ENCODE results near the gene MAFB.

DNA sequence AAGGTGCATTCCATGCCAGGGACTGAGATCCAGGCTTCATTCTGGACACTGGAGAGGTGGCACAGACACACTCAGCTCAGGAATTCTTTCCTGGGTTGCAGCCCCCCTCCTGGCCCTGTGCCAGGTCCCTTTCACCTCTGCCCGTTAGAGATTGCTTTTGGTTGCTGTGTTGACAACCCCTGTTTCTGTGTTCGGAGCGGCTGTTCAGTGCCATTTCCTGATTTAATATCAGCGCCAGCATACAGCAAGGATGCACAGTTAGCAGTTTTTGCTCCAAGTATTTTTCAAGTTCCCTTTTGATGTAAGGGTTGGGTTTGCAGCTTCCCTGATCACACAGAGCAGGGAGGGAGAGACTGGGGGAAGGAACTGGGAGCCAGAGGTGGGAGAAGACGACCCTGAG lies 8.5 kb upstream of the MAFB start:
- TF ChIP-seq ZNF644 (tag; IDR thresholded peaks at IDR 0.05; ENCODE audit: low read depth) = no peak
- TF ChIP-seq, protein P1, sequence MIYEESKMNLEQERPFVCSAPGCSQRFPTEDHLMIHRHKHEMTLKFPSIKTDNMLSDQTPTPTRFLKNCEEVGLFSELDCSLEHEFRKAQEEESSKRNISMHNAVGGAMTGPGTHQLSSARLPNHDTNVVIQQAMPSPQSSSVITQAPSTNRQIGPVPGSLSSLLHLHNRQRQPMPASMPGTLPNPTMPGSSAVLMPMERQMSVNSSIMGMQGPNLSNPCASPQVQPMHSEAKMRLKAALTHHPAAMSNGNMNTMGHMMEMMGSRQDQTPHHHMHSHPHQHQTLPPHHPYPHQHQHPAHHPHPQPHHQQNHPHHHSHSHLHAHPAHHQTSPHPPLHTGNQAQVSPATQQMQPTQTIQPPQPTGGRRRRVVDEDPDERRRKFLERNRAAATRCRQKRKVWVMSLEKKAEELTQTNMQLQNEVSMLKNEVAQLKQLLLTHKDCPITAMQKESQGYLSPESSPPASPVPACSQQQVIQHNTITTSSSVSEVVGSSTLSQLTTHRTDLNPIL (CRISPR knock-in tag; IDR thresholded peaks at IDR 0.05) = no peak
- TF ChIP-seq PRDM10 (IDR thresholded peaks at IDR 0.05; ENCODE audit: partially characterized antibody) = no peak
- TF ChIP-seq POLR2AphosphoS5 (IDR thresholded peaks at IDR 0.05; ENCODE audit: control insufficient read depth, insufficient read depth, low read depth, low read length) = no peak
- TF ChIP-seq EZH2 (IDR thresholded peaks at IDR 0.05; ENCODE audit: borderline replicate concordance, low read depth, low read length) = no peak
- TF ChIP-seq ZNF324 (CRISPR knock-in tag; IDR thresholded peaks at IDR 0.05) = no peak
- TF ChIP-seq POLR2A (conservative IDR thresholded peaks at IDR 0.05) = no peak
- TF ChIP-seq ATF1 (CRISPR knock-in tag; IDR thresholded peaks at IDR 0.05) = no peak
- no peak for TF ChIP-seq ATF1 (tag; IDR thresholded peaks at IDR 0.05)
- no peak for TF ChIP-seq TFAP4 (CRISPR knock-in tag; IDR thresholded peaks at IDR 0.05; ENCODE audit: borderline replicate concordance)
- TF ChIP-seq MAX (CRISPR knock-in tag; IDR thresholded peaks at IDR 0.05) = no peak
- TF ChIP-seq NFYB (IDR thresholded peaks at IDR 0.05; ENCODE audit: extremely low read depth, insufficient read length) = no peak
